Measurements from ENCODE around the gene ABLIM3. TPM values are rescaled to one million over a fixed set of nuclear protein-coding genes. Genes with fewer than 3 reads are reported as not detected.

ABLIM3 gene
- total RNA-seq, 1 experiment from 2014 or later, result not detected

DNA sequence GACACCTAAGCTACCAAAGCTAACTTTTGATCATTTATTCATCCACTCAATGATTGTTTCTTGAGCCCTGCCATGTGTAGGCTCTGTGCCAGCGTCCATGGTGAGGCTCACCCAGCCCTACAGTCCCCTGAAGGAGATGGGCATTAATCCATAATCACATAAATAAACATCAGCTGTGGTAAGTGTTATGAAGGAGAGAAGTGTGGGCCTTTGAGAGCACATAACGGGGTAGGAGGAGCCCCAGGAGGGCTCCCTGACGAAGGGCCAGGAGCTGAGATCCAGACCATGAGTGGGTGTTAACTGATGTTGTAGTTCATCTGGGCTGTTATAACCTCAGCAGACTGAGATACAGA is 76.5 kb downstream of the ABLIM3 start:
- no peak overlapping the region for H3K27ac Mint-ChIP-seq (ENCODE audit: unreplicated experiment)
- CTCF ChIA-PET, result no interaction called here
- no TSS peak for BruUV-seq (replicated peaks)
- Histone ChIP-seq H3K9me3 (no peaks in the 10 kb centered on the region), H3K36me3 (ENCODE audit: control insufficient read depth, insufficient read depth, low read length) (no peaks in the 10 kb centered on the region), H3K4me1 (no peaks in the 10 kb centered on the region), H3K4me3 (ENCODE audit: low read depth, low read length) (no peak overlapping the region), H3K27me3 (replicated peaks; ENCODE audit: control insufficient read depth, insufficient read depth, low read length) (no peaks in the 10 kb centered on the region; the same call in none of the 2 replicates)
- H3K9me3 Mint-ChIP-seq (ENCODE audit: unreplicated experiment), result no peaks in the 10 kb centered on the region
- peaks cover 27% of the 10 kb centered on the region for H3K27me3 Mint-ChIP-seq (ENCODE audit: insufficient read depth, unreplicated experiment)
- TF ChIP-seq CTCF (IDR thresholded peaks at IDR 0.05; ENCODE audit: insufficient read depth in 1 of 2, low read depth in 1 of 2, low read length in 1 of 2, severe bottlenecking in 1 of 2, unreplicated experiment in 1 of 2), result no peak
- H3K36me3 Mint-ChIP-seq (ENCODE audit: insufficient read depth, unreplicated experiment), result no peaks in the 10 kb centered on the region
- intact Hi-C loops (cut with micrococcal nuclease; ENCODE audit: unreplicated experiment), result no loop called here
- DNase-seq, result no peak
- POLR2A ChIA-PET, result no interaction called here
- H3K4me1 Mint-ChIP-seq (ENCODE audit: low read depth, unreplicated experiment), result no peaks in the 10 kb centered on the region
- no peak overlapping the region for H3K4me3 Mint-ChIP-seq (ENCODE audit: unreplicated experiment)

DNA sequence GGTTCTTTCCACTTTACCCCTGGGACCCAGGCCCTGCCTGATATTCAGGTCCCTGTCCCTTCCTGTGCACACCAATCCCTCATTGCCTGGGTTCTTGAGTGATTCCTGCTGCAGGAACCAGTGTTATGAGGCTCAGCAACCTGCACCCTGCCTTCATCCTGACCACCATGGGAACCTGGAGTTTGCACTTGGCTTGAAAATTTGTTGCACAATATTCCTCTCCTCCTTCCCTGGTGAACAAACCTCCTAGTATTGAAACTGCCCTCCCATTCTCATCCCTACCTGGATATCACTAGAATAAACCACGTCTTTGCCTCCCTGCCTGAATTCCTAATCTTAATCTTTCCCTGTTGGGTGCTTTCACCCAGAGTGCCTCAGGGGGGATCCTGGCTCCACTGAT is 78.3 kb downstream of the ABLIM3 start:
- H3K4me3 ChIP-seq (ENCODE audit: low read depth, low read length), result no peak overlapping the region
- H3K27me3 ChIP-seq (replicated peaks; ENCODE audit: control insufficient read depth, insufficient read depth, low read length), result no peaks in the 10 kb centered on the region; the same call in 1 of the 2 replicates
- DNase-seq, result no peak
- no peak overlapping the region for H3K27ac Mint-ChIP-seq (ENCODE audit: unreplicated experiment)
- BruUV-seq (replicated peaks), result no TSS peak
- no peaks in the 10 kb centered on the region for H3K36me3 Mint-ChIP-seq (ENCODE audit: insufficient read depth, unreplicated experiment)
- no peak for TF ChIP-seq CTCF (IDR thresholded peaks at IDR 0.05; ENCODE audit: insufficient read depth in 1 of 2, low read depth in 1 of 2, low read length in 1 of 2, severe bottlenecking in 1 of 2, unreplicated experiment in 1 of 2)
- intact Hi-C loops (cut with micrococcal nuclease; ENCODE audit: unreplicated experiment), result no loop called here
- H3K9me3 ChIP-seq, result no peaks in the 10 kb centered on the region
- no peaks in the 10 kb centered on the region for H3K36me3 ChIP-seq (ENCODE audit: control insufficient read depth, insufficient read depth, low read length)
- ChIA-PET POLR2A (no interaction called here), CTCF (no interaction called here)
- H3K4me1 Mint-ChIP-seq (ENCODE audit: low read depth, unreplicated experiment), result no peaks in the 10 kb centered on the region
- peaks cover 26% of the 10 kb centered on the region for H3K27me3 Mint-ChIP-seq (ENCODE audit: insufficient read depth, unreplicated experiment)
- H3K4me1 ChIP-seq, result no peaks in the 10 kb centered on the region
- no peaks in the 10 kb centered on the region for H3K9me3 Mint-ChIP-seq (ENCODE audit: unreplicated experiment)
- no peak overlapping the region for H3K4me3 Mint-ChIP-seq (ENCODE audit: unreplicated experiment)

GRCh38 chr5:149220750-149221149 is 79.5 kb downstream of the ABLIM3 start:
- Histone ChIP-seq H3K36me3 (ENCODE audit: control insufficient read depth, insufficient read depth, low read length) (no peaks in the 10 kb centered on the region), H3K27me3 (replicated peaks; ENCODE audit: control insufficient read depth, insufficient read depth, low read length) (no peaks in the 10 kb centered on the region; the same call in 1 of the 2 replicates), H3K4me3 (ENCODE audit: low read depth, low read length) (no peak overlapping the region), H3K4me1 (no peaks in the 10 kb centered on the region), H3K9me3 (no peaks in the 10 kb centered on the region)
- no peak overlapping the region for H3K4me3 Mint-ChIP-seq (ENCODE audit: unreplicated experiment)
- no peaks in the 10 kb centered on the region for H3K36me3 Mint-ChIP-seq (ENCODE audit: insufficient read depth, unreplicated experiment)
- ChIA-PET POLR2A (no interaction called here), CTCF (no interaction called here)
- no peak for TF ChIP-seq CTCF (IDR thresholded peaks at IDR 0.05; ENCODE audit: insufficient read depth in 1 of 2, low read depth in 1 of 2, low read length in 1 of 2, severe bottlenecking in 1 of 2, unreplicated experiment in 1 of 2)
- no TSS peak for BruUV-seq (replicated peaks)
- DNase-seq, result no peak
- H3K9me3 Mint-ChIP-seq (ENCODE audit: unreplicated experiment), result no peaks in the 10 kb centered on the region
- H3K27me3 Mint-ChIP-seq (ENCODE audit: insufficient read depth, unreplicated experiment), result peaks cover 27% of the 10 kb centered on the region
- no peak overlapping the region for H3K27ac Mint-ChIP-seq (ENCODE audit: unreplicated experiment)
- no peaks in the 10 kb centered on the region for H3K4me1 Mint-ChIP-seq (ENCODE audit: low read depth, unreplicated experiment)
- intact Hi-C loops (cut with micrococcal nuclease; ENCODE audit: unreplicated experiment), result no loop called here

Data from Caco-2 (cell line).